ENCODE data around the gene PRKAR1A.
"Not testable (repeated sequence)": the region's sequence is repeated elsewhere in the genome, so short reads cannot be mapped to it uniquely, and the experiment has no call there.

Gene PRKAR1A

GRCh38 chr17:68512247-68512959, at the start of gene PRKAR1A:
Gene PRKAR1A, plus strand, starts transcription at chr17:68512430. Its CDS starts 2,970 bp downstream, at chr17:68515400.
- DNase-seq (ENCODE audit: low read depth in 2 of 2), result peak; percentile 75 to 79

- DNase-seq (ENCODE audit: low read depth in 2 of 2), result no peak
These were observed 48.8 kb upstream of the PRKAR1A start for GRCh38 chr17:68463211-68464019.

- no peak for DNase-seq (ENCODE audit: low read depth in 2 of 2)
These were observed 43.9 kb upstream of the PRKAR1A start for GRCh38 chr17:68468334-68468733.

GRCh38 chr17:68468788-68469187, 43.4 kb upstream of the PRKAR1A start:
- DNase-seq (ENCODE audit: low read depth in 2 of 2), result peak; percentile 30 to 38

- no peak for DNase-seq (ENCODE audit: low read depth in 2 of 2)
These were observed 41.3 kb upstream of the PRKAR1A start for GRCh38 chr17:68470961-68471360.

- DNase-seq (ENCODE audit: low read depth in 2 of 2), result no peak
These were observed 31.3 kb upstream of the PRKAR1A start for GRCh38 chr17:68480885-68481284.

- no peak for DNase-seq (ENCODE audit: low read depth in 2 of 2)
These were observed 29.6 kb upstream of the PRKAR1A start for GRCh38 chr17:68482576-68483041.

GRCh38 chr17:68484458-68484857, 27.8 kb upstream of the PRKAR1A start:
- no peak for DNase-seq (ENCODE audit: low read depth in 2 of 2)

- no peak for DNase-seq (ENCODE audit: low read depth in 2 of 2)
These were observed 22.3 kb upstream of the PRKAR1A start for GRCh38 chr17:68489919-68490318.

GRCh38 chr17:68491381-68492231, 20.6 kb upstream of the PRKAR1A start:
- no peak for DNase-seq (ENCODE audit: low read depth in 2 of 2)

GRCh38 chr17:68492394-68493054, 19.7 kb upstream of the PRKAR1A start:
- not testable (repeated sequence) for DNase-seq (ENCODE audit: low read depth in 2 of 2)

- no peak for DNase-seq (ENCODE audit: low read depth in 2 of 2)
These were observed 17.1 kb upstream of the PRKAR1A start for GRCh38 chr17:68495081-68495480.

- no peak for DNase-seq (ENCODE audit: low read depth in 2 of 2)
These were observed 14.3 kb upstream of the PRKAR1A start for GRCh38 chr17:68497885-68498319.

- DNase-seq (ENCODE audit: low read depth in 2 of 2), result no peak
These were observed 13.5 kb upstream of the PRKAR1A start for GRCh38 chr17:68498479-68499326.

GRCh38 chr17:68499587-68499986, 12.6 kb upstream of the PRKAR1A start:
- DNase-seq (ENCODE audit: low read depth in 2 of 2), result no peak

GRCh38 chr17:68501074-68501473, 11.2 kb upstream of the PRKAR1A start:
- no peak for DNase-seq (ENCODE audit: low read depth in 2 of 2)

GRCh38 chr17:68505951-68506350, 6.3 kb upstream of the PRKAR1A start:
- no peak for DNase-seq (ENCODE audit: low read depth in 2 of 2)

- DNase-seq (ENCODE audit: low read depth in 2 of 2), result no peak
These were observed 4.7 kb upstream of the PRKAR1A start for GRCh38 chr17:68507576-68507975.

GRCh38 chr17:68509141-68510057, 2.8 kb upstream of the PRKAR1A start:
- no peak for DNase-seq (ENCODE audit: low read depth in 2 of 2)

Measured in fibroblast of skin of left biceps (primary cell).